ENCODE results near the gene RHBDF2.

GRCh38 chr17:76532072-76532651 lies 30.9 kb upstream of the RHBDF2 start:
- no peak for TF ChIP-seq POLR2A (IDR thresholded peaks at IDR 0.05)
- TF ChIP-seq, protein P1, sequence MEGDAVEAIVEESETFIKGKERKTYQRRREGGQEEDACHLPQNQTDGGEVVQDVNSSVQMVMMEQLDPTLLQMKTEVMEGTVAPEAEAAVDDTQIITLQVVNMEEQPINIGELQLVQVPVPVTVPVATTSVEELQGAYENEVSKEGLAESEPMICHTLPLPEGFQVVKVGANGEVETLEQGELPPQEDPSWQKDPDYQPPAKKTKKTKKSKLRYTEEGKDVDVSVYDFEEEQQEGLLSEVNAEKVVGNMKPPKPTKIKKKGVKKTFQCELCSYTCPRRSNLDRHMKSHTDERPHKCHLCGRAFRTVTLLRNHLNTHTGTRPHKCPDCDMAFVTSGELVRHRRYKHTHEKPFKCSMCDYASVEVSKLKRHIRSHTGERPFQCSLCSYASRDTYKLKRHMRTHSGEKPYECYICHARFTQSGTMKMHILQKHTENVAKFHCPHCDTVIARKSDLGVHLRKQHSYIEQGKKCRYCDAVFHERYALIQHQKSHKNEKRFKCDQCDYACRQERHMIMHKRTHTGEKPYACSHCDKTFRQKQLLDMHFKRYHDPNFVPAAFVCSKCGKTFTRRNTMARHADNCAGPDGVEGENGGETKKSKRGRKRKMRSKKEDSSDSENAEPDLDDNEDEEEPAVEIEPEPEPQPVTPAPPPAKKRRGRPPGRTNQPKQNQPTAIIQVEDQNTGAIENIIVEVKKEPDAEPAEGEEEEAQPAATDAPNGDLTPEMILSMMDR (IDR thresholded peaks at IDR 0.05): no peak
